ENCODE data around the gene HS1BP3. TPM values are rescaled to one million over a fixed set of nuclear protein-coding genes. Genes with fewer than 3 reads are reported as not detected.
A peak's percentile ranks its signal among the peaks of the same experiment; 100 is the strongest.

Gene HS1BP3
- total RNA-seq, 1 donor from 2014 or later, result 10.0 TPM

DNA sequence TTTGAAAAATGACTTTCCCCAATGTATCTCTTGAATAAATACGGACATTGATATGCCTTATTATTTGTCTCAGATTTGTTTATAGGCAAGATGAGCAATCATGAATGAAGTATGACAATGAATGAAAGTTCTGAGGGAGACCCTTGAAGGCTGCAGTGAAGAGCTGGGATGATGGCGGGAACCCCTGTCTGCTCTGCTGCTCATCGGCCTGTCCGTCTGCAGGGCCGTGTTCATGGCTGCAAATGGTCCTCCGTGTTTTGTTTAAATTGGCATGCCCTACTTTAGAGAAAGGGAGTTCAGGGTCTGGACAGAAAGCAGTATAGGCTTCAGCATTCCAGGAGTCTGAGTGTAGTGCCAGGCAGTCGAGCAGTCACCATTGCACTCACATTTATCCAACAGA lies 1.2 kb upstream of the HS1BP3 start:
- Histone ChIP-seq H3K27me3 (peaks cover 22% of the 10 kb centered on the region), H3K4me2 (no peak overlapping the region), H3K4me1 (peaks cover 10% of the 10 kb centered on the region), H4K20me1 (ENCODE audit: low read depth) (no peaks in the 10 kb centered on the region), H2AFZ (replicated peaks) (no peak overlapping the region), H3K9me3 (ENCODE audit: low read depth) (no peaks in the 10 kb centered on the region), H3K36me3 (no peaks in the 10 kb centered on the region), H3K4me3 (no peak overlapping the region), H3K27ac (no peak overlapping the region), H3K79me2 (ENCODE audit: low read depth) (no peaks in the 10 kb centered on the region), H3K9ac (no peak overlapping the region), H3F3A (ENCODE audit: low read depth) (no peaks in the 10 kb centered on the region)
- Mint-ChIP-seq H3K9me3 (no peaks in the 10 kb centered on the region), H3K36me3 (no peaks in the 10 kb centered on the region), H3K4me3 (peak overlapping the region; percentile 91), H3K27me3 (ENCODE audit: insufficient read depth, low read depth) (peaks cover 15% of the 10 kb centered on the region), H3K4me1 (peaks cover 53% of the 10 kb centered on the region), H3K27ac (no peak overlapping the region)
- DNase-seq (ENCODE audit: low spot score), result no peak
- TF ChIP-seq, protein P1, sequence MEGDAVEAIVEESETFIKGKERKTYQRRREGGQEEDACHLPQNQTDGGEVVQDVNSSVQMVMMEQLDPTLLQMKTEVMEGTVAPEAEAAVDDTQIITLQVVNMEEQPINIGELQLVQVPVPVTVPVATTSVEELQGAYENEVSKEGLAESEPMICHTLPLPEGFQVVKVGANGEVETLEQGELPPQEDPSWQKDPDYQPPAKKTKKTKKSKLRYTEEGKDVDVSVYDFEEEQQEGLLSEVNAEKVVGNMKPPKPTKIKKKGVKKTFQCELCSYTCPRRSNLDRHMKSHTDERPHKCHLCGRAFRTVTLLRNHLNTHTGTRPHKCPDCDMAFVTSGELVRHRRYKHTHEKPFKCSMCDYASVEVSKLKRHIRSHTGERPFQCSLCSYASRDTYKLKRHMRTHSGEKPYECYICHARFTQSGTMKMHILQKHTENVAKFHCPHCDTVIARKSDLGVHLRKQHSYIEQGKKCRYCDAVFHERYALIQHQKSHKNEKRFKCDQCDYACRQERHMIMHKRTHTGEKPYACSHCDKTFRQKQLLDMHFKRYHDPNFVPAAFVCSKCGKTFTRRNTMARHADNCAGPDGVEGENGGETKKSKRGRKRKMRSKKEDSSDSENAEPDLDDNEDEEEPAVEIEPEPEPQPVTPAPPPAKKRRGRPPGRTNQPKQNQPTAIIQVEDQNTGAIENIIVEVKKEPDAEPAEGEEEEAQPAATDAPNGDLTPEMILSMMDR (IDR thresholded peaks at IDR 0.05), result no peak
- no peak for TF ChIP-seq EZH2 (IDR thresholded peaks at IDR 0.05)
- no peak for TF ChIP-seq EZH2phosphoT487 (IDR thresholded peaks at IDR 0.05)

DNA sequence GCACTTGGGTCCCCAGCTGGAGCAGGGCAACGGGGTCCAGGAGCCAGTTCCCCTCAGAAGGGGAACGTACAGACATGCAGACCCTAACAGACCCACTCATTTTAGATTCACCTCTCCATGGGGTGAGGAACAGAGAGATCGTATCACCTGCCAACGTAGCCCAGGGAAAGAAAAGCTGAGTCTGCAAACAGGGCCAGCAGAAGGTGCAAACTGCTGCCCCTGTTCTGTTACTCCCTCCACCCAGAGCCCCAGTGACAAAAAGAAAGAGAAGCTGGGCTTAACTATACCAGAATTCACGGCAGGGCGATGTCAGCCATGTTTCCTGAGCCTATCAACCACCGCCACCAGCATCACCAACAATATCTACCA lies 817 bp upstream of the HS1BP3 start:
- Histone ChIP-seq H3F3A (ENCODE audit: low read depth) (no peaks in the 10 kb centered on the region), H2AFZ (replicated peaks) (peak overlapping the region; percentile 83), H3K4me1 (peaks cover 7% of the 10 kb centered on the region), H3K36me3 (no peaks in the 10 kb centered on the region), H3K4me2 (peak overlapping the region; percentile 78), H3K27ac (no peak overlapping the region), H3K79me2 (ENCODE audit: low read depth) (no peaks in the 10 kb centered on the region), H3K27me3 (peaks cover 19% of the 10 kb centered on the region), H4K20me1 (ENCODE audit: low read depth) (no peaks in the 10 kb centered on the region), H3K9me3 (ENCODE audit: low read depth) (no peaks in the 10 kb centered on the region), H3K4me3 (peak overlapping the region; percentile 76), H3K9ac (no peak overlapping the region)
- no peak for DNase-seq (ENCODE audit: low spot score)
- Mint-ChIP-seq H3K36me3 (no peaks in the 10 kb centered on the region), H3K4me1 (peaks cover 51% of the 10 kb centered on the region), H3K9me3 (no peaks in the 10 kb centered on the region), H3K4me3 (peak overlapping the region; percentile 91), H3K27me3 (ENCODE audit: insufficient read depth, low read depth) (peaks cover 15% of the 10 kb centered on the region), H3K27ac (no peak overlapping the region)
- TF ChIP-seq, protein P1 (IDR thresholded peaks at IDR 0.05), result no peak
- TF ChIP-seq EZH2 (IDR thresholded peaks at IDR 0.05), result no peak

DNA sequence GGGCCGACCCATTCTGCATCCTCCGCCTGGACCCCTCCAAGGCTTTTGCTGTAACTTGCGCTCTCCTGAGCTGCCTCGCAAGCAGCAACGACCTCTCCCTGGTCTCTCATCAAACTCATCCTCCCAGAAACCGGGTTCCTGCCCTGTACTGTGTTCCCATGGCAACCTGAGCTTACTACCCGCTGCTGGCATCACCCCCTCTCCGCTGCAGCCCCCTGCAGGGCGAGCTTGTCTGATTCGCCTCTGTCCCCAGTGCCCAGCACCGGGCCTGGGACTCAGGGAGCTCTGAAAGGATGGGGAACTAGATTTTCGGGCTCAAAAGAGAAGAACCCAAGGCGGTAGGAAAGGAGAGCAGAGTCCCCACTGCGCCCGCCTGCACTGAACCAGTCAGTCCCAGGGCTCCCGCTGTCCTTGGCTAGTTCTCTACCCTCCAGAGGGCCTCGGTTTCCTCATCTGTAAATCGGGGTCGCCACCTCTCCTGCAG lies 463 bp downstream of the HS1BP3 start:
- H3K27ac Mint-ChIP-seq, result no peak overlapping the region
- Histone ChIP-seq H3K4me3 (peak overlapping the region; percentile 76), H3K27me3 (peaks cover 19% of the 10 kb centered on the region), H2AFZ (replicated peaks) (peak overlapping the region; percentile 66), H3K27ac (no peak overlapping the region), H3K4me1 (no peaks in the 10 kb centered on the region), H4K20me1 (ENCODE audit: low read depth) (no peaks in the 10 kb centered on the region), H3K4me2 (peak overlapping the region; percentile 78), H3K36me3 (no peaks in the 10 kb centered on the region), H3K9me3 (ENCODE audit: low read depth) (no peaks in the 10 kb centered on the region), H3K9ac (peak overlapping the region; percentile 30), H3K79me2 (ENCODE audit: low read depth) (no peaks in the 10 kb centered on the region), H3F3A (ENCODE audit: low read depth) (no peaks in the 10 kb centered on the region)
- H3K4me1 Mint-ChIP-seq, result peaks cover 45% of the 10 kb centered on the region
- H3K4me3 Mint-ChIP-seq, result peak overlapping the region; percentile 84
- H3K9me3 Mint-ChIP-seq, result no peaks in the 10 kb centered on the region
- DNase-seq (ENCODE audit: low spot score), result peak; percentile 78
- no peaks in the 10 kb centered on the region for H3K36me3 Mint-ChIP-seq
- TF ChIP-seq EZH2phosphoT487 (IDR thresholded peaks at IDR 0.05), result no peak
- peak; percentile 20 for TF ChIP-seq EZH2 (IDR thresholded peaks at IDR 0.05)
- peaks cover 15% of the 10 kb centered on the region for H3K27me3 Mint-ChIP-seq (ENCODE audit: insufficient read depth, low read depth)

GRCh38 chr2:20649976-20650375 lies 922 bp downstream of the HS1BP3 start:
- no peaks in the 10 kb centered on the region for H3K9me3 Mint-ChIP-seq
- H3K9ac ChIP-seq, result no peak overlapping the region
- peaks cover under 1% of the 10 kb centered on the region for H3K36me3 Mint-ChIP-seq
- peaks cover 45% of the 10 kb centered on the region for H3K4me1 Mint-ChIP-seq
- no peak for DNase-seq (ENCODE audit: low spot score)
- H3K4me2 ChIP-seq, result peak overlapping the region; percentile 78
- H3K4me3 ChIP-seq, result peak overlapping the region; percentile 76
- H3K36me3 ChIP-seq, result no peaks in the 10 kb centered on the region
- TF ChIP-seq EZH2 (IDR thresholded peaks at IDR 0.05) (no peak), EZH2phosphoT487 (IDR thresholded peaks at IDR 0.05) (no peak)
- TF ChIP-seq, protein P1 (IDR thresholded peaks at IDR 0.05), result no peak
- no peaks in the 10 kb centered on the region for H3K4me1 ChIP-seq
- peaks cover 19% of the 10 kb centered on the region for H3K27me3 ChIP-seq
- no peak overlapping the region for H2AFZ ChIP-seq (replicated peaks)
- no peak overlapping the region for H3K27ac ChIP-seq
- peaks cover 14% of the 10 kb centered on the region for H3K27me3 Mint-ChIP-seq (ENCODE audit: insufficient read depth, low read depth)
- H3F3A ChIP-seq (ENCODE audit: low read depth), result no peaks in the 10 kb centered on the region
- no peaks in the 10 kb centered on the region for H3K79me2 ChIP-seq (ENCODE audit: low read depth)
- H3K4me3 Mint-ChIP-seq, result peak overlapping the region; percentile 84
- H4K20me1 ChIP-seq (ENCODE audit: low read depth), result no peaks in the 10 kb centered on the region
- no peaks in the 10 kb centered on the region for H3K9me3 ChIP-seq (ENCODE audit: low read depth)
- no peak overlapping the region for H3K27ac Mint-ChIP-seq

All from neural progenitor cell (in vitro differentiated cells).